IMR-90 (cell line): ENCODE results near the gene SMIM22. TPM values are rescaled to one million over a fixed set of nuclear protein-coding genes. Genes with fewer than 3 reads are reported as not detected.

ENCODE experiments used
- ATAC-seq: fragments of 200-7000 bp; cut with Tn5 transposase; 2 replicates; pipeline ENCODE4 v1.9.1; 2020; ENCODE audit warnings: low read depth, mild to moderate bottlenecking, moderate library complexity
- BruUV-seq: library from RNA; stranded (reverse); fragments of 400-500 nt; replicated peaks from 2 replicates; lab custom pipeline; 2021; lab: Mats Ljungman, UMichigan
- CTCF ChIA-PET: fragments of 300-600 bp; formaldehyde crosslinking; extraction: SDS; loops from one replicate; lab custom pipeline; 2021; ENCODE audit warnings: antibody characterized with exemption; lab: Yijun Ruan, JAX
- POLR2A ChIA-PET: fragments of 300-600 bp; sonication (Branson Sonifier 250); formaldehyde crosslinking; loops from one replicate; lab custom pipeline; 2022; ENCODE audit warnings: antibody characterized with exemption; ENCODE audit not compliant: unreplicated experiment; lab: Charles Lee
- DNase-seq: peaks from one replicate; pipeline ENCODE4 v3.0.0; 2013
- H2AFZ ChIP-seq: replicated peaks from 2 replicates; pipeline ENCODE3; 2013; ENCODE audit warnings: low read length, mild to moderate bottlenecking; ENCODE audit not compliant: poor library complexity
- H2AK5ac ChIP-seq: 2 replicates; pipeline ENCODE4 v1.6.1; 2013; ENCODE audit warnings: low read depth, low read length, inconsistent platforms
- H2AK9ac ChIP-seq: replicated peaks from 2 replicates; pipeline ENCODE3; 2013; ENCODE audit warnings: mild to moderate bottlenecking, low read depth, low read length, moderate library complexity; ENCODE audit not compliant: poor library complexity
- H2BK120ac ChIP-seq: 2 replicates; pipeline ENCODE4 v1.6.1; 2013; ENCODE audit warnings: low read depth, low read length, inconsistent platforms
- H2BK15ac ChIP-seq: 3 replicates; pipeline ENCODE4 v1.6.1; 2013; ENCODE audit warnings: low read depth, low read length, inconsistent platforms
- H2BK20ac ChIP-seq: 2 replicates; pipeline ENCODE4 v1.6.1; 2013; ENCODE audit warnings: low read depth, mild to moderate bottlenecking, inconsistent platforms, low read length, moderate library complexity
- H2BK5ac ChIP-seq: 2 replicates; pipeline ENCODE4 v1.6.1; 2013; ENCODE audit warnings: mild to moderate bottlenecking, low read depth, low read length, inconsistent platforms; ENCODE audit not compliant: poor library complexity, severe bottlenecking
- H3K14ac ChIP-seq: replicated peaks from 2 replicates; pipeline ENCODE4 v1.6.1; 2013; ENCODE audit warnings: low read depth, low read length, inconsistent platforms
- H3K18ac ChIP-seq: 2 replicates; pipeline ENCODE4 v1.6.1; 2013; ENCODE audit warnings: low read depth, low read length, control low read depth
- H3K23ac ChIP-seq: 2 replicates; pipeline ENCODE4 v1.6.1; 2013; ENCODE audit warnings: low read depth, low read length, inconsistent platforms
- H3K27ac ChIP-seq: 2 replicates; pipeline ENCODE4 v1.5.1; 2013; ENCODE audit warnings: mild to moderate bottlenecking, control low read depth, low read length; ENCODE audit not compliant: insufficient read depth
- H3K27me3 ChIP-seq: 2 replicates; pipeline ENCODE4 v1.6.1; 2013; ENCODE audit warnings: low read length; ENCODE audit not compliant: control insufficient read depth, insufficient read depth
- H3K36me3 ChIP-seq: 2 replicates; pipeline ENCODE4 v1.6.1; 2013; ENCODE audit warnings: low read length, mixed read lengths; ENCODE audit not compliant: control insufficient read depth, insufficient read depth
- H3K4ac ChIP-seq: 2 replicates; pipeline ENCODE4 v1.6.1; 2013; ENCODE audit warnings: low read depth, low read length, inconsistent platforms
- H3K4me1 ChIP-seq: 2 replicates; pipeline ENCODE4 v1.6.1; 2013; ENCODE audit warnings: low read length, mixed read lengths; ENCODE audit not compliant: control insufficient read depth, insufficient read depth
- H3K4me2 ChIP-seq: 2 replicates; pipeline ENCODE4 v1.6.1; 2013; ENCODE audit warnings: low read depth, mild to moderate bottlenecking, control low read depth, low read length, moderate library complexity
- H3K4me3 ChIP-seq: 2 replicates; pipeline ENCODE4 v1.5.1; 2013; ENCODE audit warnings: low read depth, mild to moderate bottlenecking, control low read depth, low read length, moderate library complexity; ENCODE audit not compliant: insufficient read depth
- H3K56ac ChIP-seq: 2 replicates; pipeline ENCODE4 v1.6.1; 2013; ENCODE audit warnings: low read length, inconsistent platforms; ENCODE audit not compliant: insufficient read depth; ENCODE audit errors: extremely low read depth
- H3K79me1 ChIP-seq, 2 experiments: 2 replicates each; pipeline ENCODE4 v1.6.1; 2013; ENCODE audit warnings: low read length in 2 of 2, inconsistent platforms in 1 of 2, low read depth in 1 of 2
- H3K9ac ChIP-seq: 2 replicates; pipeline ENCODE4 v1.6.1; 2013; ENCODE audit warnings: low read depth, low read length, control low read depth
- H3K9me1 ChIP-seq: 2 replicates; pipeline ENCODE4 v1.6.1; 2013; ENCODE audit warnings: low read length, inconsistent platforms; ENCODE audit not compliant: insufficient read depth
- H3K9me3 ChIP-seq: 2 replicates; pipeline ENCODE4 v1.6.1; 2013; ENCODE audit warnings: low read length; ENCODE audit not compliant: control insufficient read depth, insufficient read depth
- H4K20me1 ChIP-seq: 2 replicates; pipeline ENCODE4 v1.6.1; 2013; ENCODE audit warnings: low read length, inconsistent platforms; ENCODE audit not compliant: insufficient read depth
- H4K5ac ChIP-seq: 2 replicates; pipeline ENCODE4 v1.6.1; 2013; ENCODE audit warnings: mild to moderate bottlenecking, low read depth, low read length, control low read depth
- H4K8ac ChIP-seq, 2 experiments: 2 replicates each; pipeline ENCODE4 v1.6.1; 2013; ENCODE audit warnings: low read depth in 2 of 2, low read length in 2 of 2, control low read depth in 1 of 2, inconsistent platforms in 1 of 2
- H4K91ac ChIP-seq: 2 replicates; pipeline ENCODE4 v1.6.1; 2013; ENCODE audit warnings: low read depth, low read length, inconsistent platforms; ENCODE audit not compliant: insufficient read depth
- BHLHE40 ChIP-seq: fragments of 150-350 bp; IDR thresholded peaks from 2 replicates; pipeline ENCODE4 v1.6.1; 2016; ENCODE audit warnings: mild to moderate bottlenecking, low read depth, low read length
- CHD1 ChIP-seq: IDR thresholded peaks from 2 replicates; pipeline ENCODE4 v1.6.1; 2012; ENCODE audit warnings: low read depth, low read length, improper control_type of control experiment
- CTCF ChIP-seq: conservative IDR thresholded peaks from 2 replicates; pipeline ENCODE4 v1.5.1; 2012; ENCODE audit warnings: mild to moderate bottlenecking, low read depth, low read length, improper control_type of control experiment
- ELK1 ChIP-seq: fragments of 150-350 bp; IDR thresholded peaks from 2 replicates; pipeline ENCODE4 v1.6.1; 2016; ENCODE audit warnings: low read depth, mild to moderate bottlenecking, low read length, moderate library complexity, borderline replicate concordance
- FOS ChIP-seq: fragments of 150-350 bp; IDR thresholded peaks from 2 replicates; pipeline ENCODE4 v1.6.1; 2016; ENCODE audit warnings: low read depth, low read length
- MAZ ChIP-seq: IDR thresholded peaks from 2 replicates; pipeline ENCODE4 v1.6.1; 2012; ENCODE audit warnings: low read depth, mild to moderate bottlenecking, low read length, improper control_type of control experiment, moderate library complexity, borderline replicate concordance
- MXI1 ChIP-seq: IDR thresholded peaks from 2 replicates; pipeline ENCODE4 v1.6.1; 2012; ENCODE audit warnings: low read depth, mild to moderate bottlenecking, low read length, moderate library complexity, borderline replicate concordance
- NFE2L2 ChIP-seq: fragments of 150-350 bp; IDR thresholded peaks from 2 replicates; pipeline ENCODE4 v1.6.1; 2016; ENCODE audit warnings: low read depth, mild to moderate bottlenecking, low read length
- POLR2A ChIP-seq: IDR thresholded peaks from 2 replicates; pipeline ENCODE4 v1.6.1; 2012; ENCODE audit warnings: mild to moderate bottlenecking, low read depth, low read length
- RCOR1 ChIP-seq: IDR thresholded peaks from 2 replicates; pipeline ENCODE4 v1.6.1; 2012; ENCODE audit warnings: mild to moderate bottlenecking, low read length, improper control_type of control experiment; ENCODE audit not compliant: insufficient replicate concordance
- RFX5 ChIP-seq: IDR thresholded peaks from 2 replicates; pipeline ENCODE4 v1.8.0; 2012; ENCODE audit warnings: low read depth, mild to moderate bottlenecking, low read length, moderate library complexity
- SMC3 ChIP-seq: fragments of 150-350 bp; IDR thresholded peaks from 2 replicates; pipeline ENCODE4 v1.6.1; 2016; ENCODE audit warnings: low read depth, mild to moderate bottlenecking, antibody characterized with exemption, low read length, moderate library complexity
- USF2 ChIP-seq: fragments of 150-350 bp; IDR thresholded peaks from 2 replicates; pipeline ENCODE4 v1.6.1; 2017; ENCODE audit warnings: mild to moderate bottlenecking, antibody characterized with exemption, low read length, low read depth
- WGBS, 2 experiments: methylation state at CpG; one replicate each; pipeline versions ENCODE4 v1.1.5 to v1.1.7; 2013; ENCODE audit warnings: missing lambda C conversion rate in 2 of 2; ENCODE audit not compliant: insufficient read length in 1 of 2; ENCODE audit errors: extremely low coverage in 2 of 2; 5-methylcytosine and 5-hydroxymethylcytosine counted together
- dilution Hi-C: fragments of 300-500 bp; cut with HindIII; formaldehyde crosslinking; loops from one replicate; pipeline ENCODE4 v1.14.3; 2018; ENCODE audit warnings: low sequenced_read_pairs; ENCODE audit not compliant: unreplicated experiment
- in situ Hi-C: fragments of 300-500 bp; cut with MboI; formaldehyde crosslinking; loops from 3 replicates; pipeline ENCODE4 v1.14.3; 2019; ENCODE audit warnings: low sequenced_read_pairs, inconsistent platforms, mixed read lengths
- intact Hi-C: fragments of 100-400 bp; cut with micrococcal nuclease; formaldehyde crosslinking; loops from 2 replicates; pipeline ENCODE4 v1.10.0; 2022
- polyA plus RNA-seq, 3 experiments: library from polyadenylated mRNA; depleted of rRNA; stranded (reverse); fragments of >200 nt; gene quantifications; 2 replicates each; pipeline ENCODE4 v1.2.3, GENCODE V29; 2012; ENCODE audit warnings: low replicate concordance in 1 of 3
- total RNA-seq: library from RNA; depleted of rRNA; stranded (reverse); fragments of >200 nt; gene quantifications from 2 replicates; pipeline ENCODE4 v1.2.3, GENCODE V29; 2012

The SMIM22 gene
- total and polyA plus RNA-seq, 2 of the 4 experiments (the other 2 are of a cell fraction): not detected

- Histone ChIP-seq H3K79me1 (peaks cover 0 to 7% of the 10 kb centered on the region in 2 experiments; a peak in 1 of 4 replicates), H2BK120ac (no peak overlapping the region), H4K5ac (no peak overlapping the region), H2BK20ac (no peak overlapping the region), H3K9me3 (no peaks in the 10 kb centered on the region), H3K4ac (no peak overlapping the region; the same call in 1 of the 2 replicates), H3K4me1 (peaks cover 5% of the 10 kb centered on the region; the same call in 1 of the 2 replicates), H4K8ac (peak overlapping the region; percentile 36 to 79; a peak in 3 of 4 replicates), H3K4me2 (peak overlapping the region; percentile 75), H3K9ac (peak overlapping the region; percentile 57), H2AK9ac (peak overlapping the region; percentile 91), H4K91ac (no peak overlapping the region), H3K27me3 (no peaks in the 10 kb centered on the region), H2BK15ac (no peak overlapping the region), H3K27ac (no peak overlapping the region), H3K56ac (no peak overlapping the region), H3K18ac (no peak overlapping the region), H3K36me3 (peaks cover 21% of the 10 kb centered on the region), H3K9me1 (no peaks in the 10 kb centered on the region), H2AK5ac (0 out of 2 replicates have a peak overlapping the region, but pooled peaks have one; percentile 15), H3K14ac (0 out of 2 replicates have a peak overlapping the region, but pooled peaks have one; percentile 50), H2AFZ (peak overlapping the region; percentile 97), H3K23ac (peak overlapping the region; percentile 69), H3K4me3 (peak overlapping the region; percentile 94), H4K20me1 (no peaks in the 10 kb centered on the region; the same call in 1 of the 2 replicates), H2BK5ac (no peak overlapping the region)
- POLR2A ChIA-PET: no interaction called here
- no TSS peak for BruUV-seq
- intact Hi-C loops: loop anchor here (5.0 kb wide), 1 partner anchor 34 kb away; the partner anchor contains the start of gene ZNF500
- dilution Hi-C loops: no loop called here
- WGBS, 2 experiments: 87% methylated on average over 3 of the region's 29 CpGs; no CpG with 5 or more reads in 1 of the 2 experiments
- CTCF ChIA-PET: no interaction called here
- in situ Hi-C loops: no loop called here
- DNase-seq (no peak), ATAC-seq (no peak)
- no peak for TF ChIP-seq CHD1
- TF ChIP-seq POLR2A: no peak
- no peak for TF ChIP-seq MAZ
- TF ChIP-seq ELK1: no peak
- TF ChIP-seq CTCF: no peak
- TF ChIP-seq USF2: no peak
- no peak for TF ChIP-seq NFE2L2
- TF ChIP-seq MXI1: no peak
- no peak for TF ChIP-seq RCOR1
- TF ChIP-seq SMC3: no peak
- TF ChIP-seq RFX5: no peak
- TF ChIP-seq BHLHE40: no peak
- TF ChIP-seq FOS: no peak
These were observed 6.1 kb downstream of the SMIM22 start for GRCh38 chr16:4801051-4801961.
